Measurements from ENCODE around the gene CMTM7. TPM values are rescaled to one million over a fixed set of nuclear protein-coding genes. Genes with fewer than 3 reads are reported as not detected.
A peak's percentile ranks its signal among the peaks of the same experiment; 100 is the strongest.

CMTM7 gene
- total RNA-seq, 3 donors from 2014 or later: 3.6 to 5.1 (median 4.8) TPM

- peaks cover 16% of the 10 kb centered on the region for H3K4me1 ChIP-seq (ENCODE audit: low read depth)
- H3K9me3 ChIP-seq: no peaks in the 10 kb centered on the region
- H3K36me3 ChIP-seq (ENCODE audit: low read depth): no peaks in the 10 kb centered on the region
- H3K4me3 ChIP-seq: no peak overlapping the region
- no peak for TF ChIP-seq CTCF (IDR thresholded peaks at IDR 0.05)
- intact Hi-C loops (cut with DNase I, micrococcal nuclease): no loop called here
- peak; percentile 60 for ATAC-seq
- DNase-seq: no peak
Observed at GRCh38 chr3:32495085-32495484, 103.4 kb downstream of the CMTM7 start.

- intact Hi-C loops (cut with DNase I, micrococcal nuclease): no loop called here
- H3K4me1 ChIP-seq (ENCODE audit: low read depth): peaks cover 16% of the 10 kb centered on the region
- ATAC-seq (peak; percentile 13), DNase-seq (no peak)
- H3K9me3 ChIP-seq: no peaks in the 10 kb centered on the region
- no peak overlapping the region for H3K4me3 ChIP-seq
- no peaks in the 10 kb centered on the region for H3K36me3 ChIP-seq (ENCODE audit: low read depth)
- TF ChIP-seq CTCF (IDR thresholded peaks at IDR 0.05): no peak
Observed at GRCh38 chr3:32495609-32496008, 104.0 kb downstream of the CMTM7 start.

GRCh38 chr3:32498252-32498651 is 106.6 kb downstream of the CMTM7 start:
- Histone ChIP-seq H3K36me3 (ENCODE audit: low read depth) (no peaks in the 10 kb centered on the region), H3K4me1 (ENCODE audit: low read depth) (peaks cover 16% of the 10 kb centered on the region), H3K4me3 (no peak overlapping the region), H3K9me3 (no peaks in the 10 kb centered on the region)
- ATAC-seq: no peak
- DNase-seq: no peak
- no peak for TF ChIP-seq CTCF (IDR thresholded peaks at IDR 0.05)
- intact Hi-C loops (cut with DNase I, micrococcal nuclease): no loop called here

GRCh38 chr3:32498992-32499391 is 107.3 kb downstream of the CMTM7 start:
- TF ChIP-seq CTCF (IDR thresholded peaks at IDR 0.05): no peak
- intact Hi-C loops (cut with DNase I, micrococcal nuclease): no loop called here
- DNase-seq: no peak
- peaks cover 11% of the 10 kb centered on the region for H3K4me1 ChIP-seq (ENCODE audit: low read depth)
- no peaks in the 10 kb centered on the region for H3K36me3 ChIP-seq (ENCODE audit: low read depth)
- ATAC-seq: no peak
- H3K9me3 ChIP-seq: no peaks in the 10 kb centered on the region
- H3K4me3 ChIP-seq: no peak overlapping the region

GRCh38 chr3:32499585-32499984 is 107.9 kb downstream of the CMTM7 start:
- no peak overlapping the region for H3K4me3 ChIP-seq
- ATAC-seq: no peak
- no peaks in the 10 kb centered on the region for H3K9me3 ChIP-seq
- peaks cover 11% of the 10 kb centered on the region for H3K4me1 ChIP-seq (ENCODE audit: low read depth)
- no peak for TF ChIP-seq CTCF (IDR thresholded peaks at IDR 0.05)
- H3K36me3 ChIP-seq (ENCODE audit: low read depth): no peaks in the 10 kb centered on the region
- intact Hi-C loops (cut with DNase I, micrococcal nuclease): no loop called here
- DNase-seq: no peak

- no peak for ATAC-seq
- Histone ChIP-seq H3K4me3 (no peak overlapping the region), H3K4me1 (ENCODE audit: low read depth) (peaks cover 11% of the 10 kb centered on the region), H3K36me3 (ENCODE audit: low read depth) (no peaks in the 10 kb centered on the region), H3K9me3 (no peaks in the 10 kb centered on the region)
- no peak for TF ChIP-seq CTCF (IDR thresholded peaks at IDR 0.05)
- intact Hi-C loops (cut with DNase I, micrococcal nuclease): loop anchor here in 1 of 2 donors (10.0 kb wide), 1 partner anchor 175 kb away; no protein-coding TSS in a partner anchor
- no peak for DNase-seq
Observed at GRCh38 chr3:32500231-32500630, 108.6 kb downstream of the CMTM7 start.

All from mucosa of descending colon (tissue), 3 donors.